ENCODE data around the gene BAMBI. TPM values are rescaled to one million over a fixed set of nuclear protein-coding genes. Genes with fewer than 3 reads are reported as not detected.

The BAMBI gene
- total and polyA plus RNA-seq, 7 donors, result 0.44 to 2.9 (median 0.99) TPM

DNA sequence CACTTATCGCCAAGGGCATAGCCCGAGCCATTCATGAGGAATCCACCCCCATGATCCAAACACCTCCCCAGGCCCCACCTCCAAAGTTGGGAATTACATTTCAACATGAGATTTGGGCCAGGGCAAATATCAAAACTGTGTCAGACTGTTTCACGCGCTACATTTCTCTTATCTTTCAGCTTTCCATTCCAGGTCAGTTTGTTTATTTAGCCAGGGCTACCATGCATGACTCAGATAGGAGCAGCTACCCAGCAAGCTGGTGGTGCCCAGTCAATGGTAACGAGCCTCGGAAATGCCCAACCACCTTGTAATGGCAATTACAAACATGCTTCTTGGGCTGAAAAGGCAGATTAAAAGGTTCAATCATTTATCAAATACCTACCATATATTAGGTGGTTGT is 43.6 kb upstream of the BAMBI start:
- H3K4me3 ChIP-seq, result no peak overlapping the region
- no peaks in the 10 kb centered on the region for H3K36me3 ChIP-seq (ENCODE audit: insufficient read depth in 1 of 2, low read depth in 1 of 2)
- TF ChIP-seq, protein P1, sequence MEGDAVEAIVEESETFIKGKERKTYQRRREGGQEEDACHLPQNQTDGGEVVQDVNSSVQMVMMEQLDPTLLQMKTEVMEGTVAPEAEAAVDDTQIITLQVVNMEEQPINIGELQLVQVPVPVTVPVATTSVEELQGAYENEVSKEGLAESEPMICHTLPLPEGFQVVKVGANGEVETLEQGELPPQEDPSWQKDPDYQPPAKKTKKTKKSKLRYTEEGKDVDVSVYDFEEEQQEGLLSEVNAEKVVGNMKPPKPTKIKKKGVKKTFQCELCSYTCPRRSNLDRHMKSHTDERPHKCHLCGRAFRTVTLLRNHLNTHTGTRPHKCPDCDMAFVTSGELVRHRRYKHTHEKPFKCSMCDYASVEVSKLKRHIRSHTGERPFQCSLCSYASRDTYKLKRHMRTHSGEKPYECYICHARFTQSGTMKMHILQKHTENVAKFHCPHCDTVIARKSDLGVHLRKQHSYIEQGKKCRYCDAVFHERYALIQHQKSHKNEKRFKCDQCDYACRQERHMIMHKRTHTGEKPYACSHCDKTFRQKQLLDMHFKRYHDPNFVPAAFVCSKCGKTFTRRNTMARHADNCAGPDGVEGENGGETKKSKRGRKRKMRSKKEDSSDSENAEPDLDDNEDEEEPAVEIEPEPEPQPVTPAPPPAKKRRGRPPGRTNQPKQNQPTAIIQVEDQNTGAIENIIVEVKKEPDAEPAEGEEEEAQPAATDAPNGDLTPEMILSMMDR (IDR thresholded peaks at IDR 0.05), result no peak
- H3K27me3 ChIP-seq (ENCODE audit: insufficient read depth in 3 of 3, low read length in 2 of 3), result no peaks in the 10 kb centered on the region
- H3K9me3 ChIP-seq, result peaks cover 5% of the 10 kb centered on the region
- no peak overlapping the region for H3K27ac ChIP-seq
- ATAC-seq (no peak), DNase-seq (no peak)
- H3K4me1 ChIP-seq, result no peaks in the 10 kb centered on the region
- intact Hi-C loops (cut with DNase I), result no loop called here
- 91 to 97% (median 97%) methylated on average over 6 of the region's 6 CpGs for WGBS, 3 donors

DNA sequence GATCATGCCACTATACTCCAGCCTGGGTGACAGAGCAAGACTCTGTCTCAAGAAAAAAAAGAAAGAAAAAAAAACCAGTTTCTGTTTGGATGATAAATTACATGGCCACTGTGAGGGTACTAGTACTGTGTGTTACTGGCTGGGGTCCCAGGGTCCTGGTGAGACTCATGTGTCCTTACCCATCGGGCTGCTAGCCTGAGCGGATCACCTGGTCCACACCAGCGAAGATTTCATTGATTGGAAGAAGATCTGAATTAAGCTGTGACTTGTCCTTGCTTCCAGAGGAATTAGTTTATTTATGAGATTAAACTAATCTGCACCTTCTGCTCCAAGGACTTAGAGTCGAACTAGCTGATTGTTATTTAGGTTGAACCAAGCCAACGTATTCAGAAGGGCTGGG is 40.0 kb upstream of the BAMBI start:
- TF ChIP-seq, protein P1 (IDR thresholded peaks at IDR 0.05), result no peak
- 76 to 83% (median 82%) methylated on average over 5 of the region's 5 CpGs for WGBS, 3 donors
- DNase-seq (no peak), ATAC-seq (no peak)
- Histone ChIP-seq H3K27me3 (ENCODE audit: insufficient read depth in 3 of 3, low read length in 2 of 3) (peaks cover 0 to under 1% (median 0%) of the 10 kb centered on the region in 3 donors), H3K4me3 (no peak overlapping the region), H3K9me3 (peaks cover 6% of the 10 kb centered on the region), H3K36me3 (ENCODE audit: insufficient read depth in 1 of 2, low read depth in 1 of 2) (no peaks in the 10 kb centered on the region), H3K27ac (no peak overlapping the region), H3K4me1 (no peaks in the 10 kb centered on the region)
- intact Hi-C loops (cut with DNase I), result no loop called here

DNA sequence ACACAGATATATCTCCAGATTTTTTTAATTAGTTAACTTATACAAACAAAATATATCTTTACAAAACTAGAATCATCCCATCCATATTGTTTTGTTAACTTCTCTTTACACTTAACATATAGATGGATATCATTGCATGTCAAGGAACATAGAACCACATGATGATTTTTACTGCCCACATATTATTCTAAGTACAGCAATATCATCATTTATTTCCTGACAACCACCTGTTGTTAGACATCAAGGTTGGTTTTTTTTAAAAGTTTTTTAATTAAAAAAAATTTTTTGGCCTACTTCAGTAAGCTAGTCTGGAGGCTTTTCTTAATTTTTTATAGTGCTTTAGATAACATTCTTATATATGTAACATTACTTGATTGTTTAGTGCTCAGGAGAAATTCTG is 38.9 kb upstream of the BAMBI start:
- intact Hi-C loops (cut with DNase I), result no loop called here
- Histone ChIP-seq H3K27me3 (ENCODE audit: insufficient read depth in 3 of 3, low read length in 2 of 3) (peaks cover 0 to 4% (median 0%) of the 10 kb centered on the region in 3 donors), H3K36me3 (ENCODE audit: insufficient read depth in 1 of 2, low read depth in 1 of 2) (no peaks in the 10 kb centered on the region), H3K4me1 (no peaks in the 10 kb centered on the region), H3K4me3 (no peak overlapping the region), H3K9me3 (peaks cover 6% of the 10 kb centered on the region), H3K27ac (no peak overlapping the region)
- no peak for ATAC-seq
- TF ChIP-seq, protein P1 (IDR thresholded peaks at IDR 0.05), result no peak
- no peak for DNase-seq

DNA sequence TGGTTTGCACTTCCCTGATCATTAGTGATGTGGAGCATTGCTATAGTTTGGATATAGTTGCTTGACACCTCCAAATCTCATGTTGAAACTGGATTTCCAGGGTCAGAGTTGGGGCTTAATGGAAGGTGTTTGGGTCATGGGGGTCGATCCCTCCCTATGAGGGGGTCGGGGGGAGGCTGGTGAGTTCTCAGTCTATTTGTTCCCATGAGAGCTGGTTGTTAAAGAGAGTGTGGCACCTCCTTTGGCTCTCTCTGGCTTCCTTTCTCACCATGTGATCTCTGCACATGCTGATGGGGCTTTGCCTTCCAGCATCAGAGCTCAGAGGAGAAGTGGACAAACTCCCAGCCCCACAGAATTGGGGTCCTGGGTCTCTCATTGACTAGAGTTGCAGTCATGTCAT is 36.8 kb upstream of the BAMBI start:
- intact Hi-C loops (cut with DNase I), result no loop called here
- no peaks in the 10 kb centered on the region for H3K4me1 ChIP-seq
- peaks cover 6% of the 10 kb centered on the region for H3K9me3 ChIP-seq
- H3K27ac ChIP-seq, result no peak overlapping the region
- ATAC-seq (no peak), DNase-seq (no peak)
- H3K36me3 ChIP-seq (ENCODE audit: insufficient read depth in 1 of 2, low read depth in 1 of 2), result no peaks in the 10 kb centered on the region
- WGBS, 3 donors, result 59 to 68% (median 68%) methylated on average over 2 of the region's 2 CpGs
- H3K27me3 ChIP-seq (ENCODE audit: insufficient read depth in 3 of 3, low read length in 2 of 3), result peaks cover 0 to 4% (median 0%) of the 10 kb centered on the region in 3 donors
- no peak overlapping the region for H3K4me3 ChIP-seq
- TF ChIP-seq, protein P1 (IDR thresholded peaks at IDR 0.05), result no peak

DNA sequence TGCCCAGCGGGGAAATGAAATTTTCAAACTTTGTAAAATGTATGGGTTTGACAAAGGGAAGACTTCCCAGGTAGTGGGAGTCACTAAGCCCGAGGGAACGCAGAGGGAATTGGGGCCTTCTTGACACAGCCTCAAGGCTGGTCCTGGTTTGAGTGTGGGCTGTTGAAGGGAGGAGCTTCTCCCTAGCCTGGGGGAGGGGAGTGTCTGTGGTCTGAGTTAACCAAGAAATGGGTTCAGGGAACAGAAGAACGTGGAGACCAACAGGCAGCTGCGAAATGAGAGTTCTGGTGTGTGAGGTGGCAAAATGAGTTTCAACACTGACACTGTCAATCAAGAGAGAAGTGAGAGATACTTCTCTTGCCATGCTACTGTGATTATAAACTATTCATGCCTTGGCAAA is 32.7 kb upstream of the BAMBI start:
- Histone ChIP-seq H3K4me3 (no peak overlapping the region), H3K9me3 (no peaks in the 10 kb centered on the region), H3K4me1 (no peaks in the 10 kb centered on the region), H3K27ac (no peak overlapping the region), H3K27me3 (ENCODE audit: insufficient read depth in 3 of 3, low read length in 2 of 3) (peaks cover 0 to 4% (median 0%) of the 10 kb centered on the region in 3 donors), H3K36me3 (ENCODE audit: insufficient read depth in 1 of 2, low read depth in 1 of 2) (no peaks in the 10 kb centered on the region)
- TF ChIP-seq, protein P1 (IDR thresholded peaks at IDR 0.05), result no peak
- WGBS, 3 donors, result 61 to 72% (median 65%) methylated on average over 5 of the region's 5 CpGs
- ATAC-seq (no peak), DNase-seq (no peak)
- intact Hi-C loops (cut with DNase I), result no loop called here
